ENCODE measurements around the gene EDDM13. TPM values are rescaled to one million over a fixed set of nuclear protein-coding genes. Genes with fewer than 3 reads are reported as not detected.

Gene EDDM13
- total RNA-seq, 1 donor from 2014 or later, result not detected

- Histone ChIP-seq H2AFZ (replicated peaks) (no peak overlapping the region), H3K79me2 (ENCODE audit: low read depth) (no peaks in the 10 kb centered on the region), H3K4me2 (no peak overlapping the region), H3K27me3 (no peaks in the 10 kb centered on the region), H3K4me1 (peaks cover 19% of the 10 kb centered on the region), H4K20me1 (ENCODE audit: low read depth) (no peaks in the 10 kb centered on the region), H3K4me3 (no peak overlapping the region), H3F3A (ENCODE audit: low read depth) (peaks cover 17% of the 10 kb centered on the region), H3K9ac (no peak overlapping the region), H3K36me3 (no peaks in the 10 kb centered on the region), H3K9me3 (ENCODE audit: low read depth) (no peaks in the 10 kb centered on the region), H3K27ac (no peak overlapping the region)
- DNase-seq (ENCODE audit: low spot score), result no peak
- H3K27me3 Mint-ChIP-seq (ENCODE audit: insufficient read depth, low read depth), result peaks cover 7% of the 10 kb centered on the region
- peaks cover 4% of the 10 kb centered on the region for H3K9me3 Mint-ChIP-seq
- TF ChIP-seq CTCF (IDR thresholded peaks at IDR 0.05) (no peak), EZH2phosphoT487 (IDR thresholded peaks at IDR 0.05) (no peak), EZH2 (IDR thresholded peaks at IDR 0.05) (no peak)
- no peak overlapping the region for H3K27ac Mint-ChIP-seq
- H3K36me3 Mint-ChIP-seq, result peaks cover 22% of the 10 kb centered on the region
- peaks cover 13% of the 10 kb centered on the region for H3K4me1 Mint-ChIP-seq
- no peak overlapping the region for H3K4me3 Mint-ChIP-seq
Observed at GRCh38 chr19:56297010-56297409, 24.5 kb downstream of the EDDM13 start.

GRCh38 chr19:56299688-56300087 is 27.1 kb downstream of the EDDM13 start:
- H4K20me1 ChIP-seq (ENCODE audit: low read depth), result no peaks in the 10 kb centered on the region
- H3K4me2 ChIP-seq, result no peak overlapping the region
- peaks cover 3% of the 10 kb centered on the region for H3K4me1 ChIP-seq
- H3K36me3 ChIP-seq, result no peaks in the 10 kb centered on the region
- H3K4me3 ChIP-seq, result no peak overlapping the region
- Mint-ChIP-seq H3K27me3 (ENCODE audit: insufficient read depth, low read depth) (peaks cover 6% of the 10 kb centered on the region), H3K9me3 (no peaks in the 10 kb centered on the region), H3K4me1 (peaks cover under 1% of the 10 kb centered on the region), H3K27ac (no peak overlapping the region), H3K4me3 (no peak overlapping the region), H3K36me3 (peaks cover 14% of the 10 kb centered on the region)
- DNase-seq (ENCODE audit: low spot score), result no peak
- no peaks in the 10 kb centered on the region for H3K79me2 ChIP-seq (ENCODE audit: low read depth)
- H3K9me3 ChIP-seq (ENCODE audit: low read depth), result no peaks in the 10 kb centered on the region
- peaks cover 2% of the 10 kb centered on the region for H3F3A ChIP-seq (ENCODE audit: low read depth)
- no peak overlapping the region for H3K27ac ChIP-seq
- no peaks in the 10 kb centered on the region for H3K27me3 ChIP-seq
- TF ChIP-seq EZH2 (IDR thresholded peaks at IDR 0.05), result no peak
- no peak for TF ChIP-seq CTCF (IDR thresholded peaks at IDR 0.05)
- TF ChIP-seq EZH2phosphoT487 (IDR thresholded peaks at IDR 0.05), result no peak
- no peak overlapping the region for H3K9ac ChIP-seq
- no peak overlapping the region for H2AFZ ChIP-seq (replicated peaks)

- TF ChIP-seq EZH2 (IDR thresholded peaks at IDR 0.05), result no peak
- no peak for TF ChIP-seq EZH2phosphoT487 (IDR thresholded peaks at IDR 0.05)
- TF ChIP-seq CTCF (IDR thresholded peaks at IDR 0.05), result peak; percentile 11
- H3K36me3 Mint-ChIP-seq, result peaks cover 13% of the 10 kb centered on the region
- Histone ChIP-seq H3K36me3 (no peaks in the 10 kb centered on the region), H3K9ac (no peak overlapping the region), H3K4me3 (no peak overlapping the region), H3K4me2 (no peak overlapping the region), H2AFZ (replicated peaks) (no peak overlapping the region), H3K27me3 (no peaks in the 10 kb centered on the region), H3F3A (ENCODE audit: low read depth) (no peaks in the 10 kb centered on the region), H4K20me1 (ENCODE audit: low read depth) (no peaks in the 10 kb centered on the region), H3K27ac (no peak overlapping the region), H3K4me1 (no peaks in the 10 kb centered on the region), H3K79me2 (ENCODE audit: low read depth) (no peaks in the 10 kb centered on the region), H3K9me3 (ENCODE audit: low read depth) (no peaks in the 10 kb centered on the region)
- H3K9me3 Mint-ChIP-seq, result no peaks in the 10 kb centered on the region
- H3K27me3 Mint-ChIP-seq (ENCODE audit: insufficient read depth, low read depth), result peaks cover 2% of the 10 kb centered on the region
- H3K4me1 Mint-ChIP-seq, result no peaks in the 10 kb centered on the region
- no peak overlapping the region for H3K4me3 Mint-ChIP-seq
- no peak for DNase-seq (ENCODE audit: low spot score)
- H3K27ac Mint-ChIP-seq, result no peak overlapping the region
Observed at GRCh38 chr19:56301155-56301554, 28.6 kb downstream of the EDDM13 start.
